LNCAP (cell line): Measurements from ENCODE around the gene SPTB.

Experiments used
- CTCF ChIP-seq: fragments of 450-650 bp; IDR thresholded peaks from 2 replicates; pipeline ENCODE4 v1.5.1; 2017; ENCODE audit warnings: mild to moderate bottlenecking

Gene SPTB

GRCh38 chr14:64706593-64707193, 173.0 kb downstream of the SPTB start:
- no peak for TF ChIP-seq CTCF

GRCh38 chr14:64706119-64706592, 173.6 kb downstream of the SPTB start:
- no peak for TF ChIP-seq CTCF

- no peak for TF ChIP-seq CTCF
Measured at GRCh38 chr14:64705381-64706118, 174.2 kb downstream of the SPTB start.

- no peak for TF ChIP-seq CTCF
Measured at GRCh38 chr14:64704743-64705380, 174.8 kb downstream of the SPTB start.

GRCh38 chr14:64704143-64704742, 175.5 kb downstream of the SPTB start, which contains the start of gene PLEKHG3:
PLEKHG3 (plus strand) TSS chr14:64704424; CDS start chr14:64727632, 23,208 bp downstream.
- TF ChIP-seq CTCF: no peak

GRCh38 chr14:64703395-64704142, 176.1 kb downstream of the SPTB start:
- no peak for TF ChIP-seq CTCF
